Liver (tissue), 9 donors: ENCODE measurements around the gene LRRN1. TPM values are rescaled to one million over a fixed set of nuclear protein-coding genes. Genes with fewer than 3 reads are reported as not detected.

Source experiments
- DNase-seq: peaks from one replicate; pipeline ENCODE4 v3.0.0-alpha.2; 2017; ENCODE audit warnings: low spot score
- H3K27ac ChIP-seq, 2 donors: one replicate each; pipeline ENCODE4 v1.7.0; 2013; ENCODE audit warnings: inconsistent platforms in 2 of 2, low read length in 2 of 2, control low read depth in 1 of 2, low read depth in 1 of 2, mild to moderate bottlenecking in 1 of 2
- H3K27me3 ChIP-seq, 4 donors: one replicate each; pipeline versions ENCODE4 v1.6.1 to v1.7.0; 2013; ENCODE audit warnings: low read length in 3 of 4, inconsistent platforms in 1 of 4, mild to moderate bottlenecking in 1 of 4, moderate library complexity in 1 of 4; ENCODE audit not compliant: control insufficient read depth in 4 of 4, insufficient read depth in 4 of 4
- H3K36me3 ChIP-seq, 4 donors: one replicate each; pipeline versions ENCODE4 v1.6.1 to v1.7.0; 2013; ENCODE audit warnings: low read length in 3 of 4, mild to moderate bottlenecking in 3 of 4, low read depth in 1 of 4, moderate library complexity in 1 of 4; ENCODE audit not compliant: control insufficient read depth in 4 of 4, insufficient read depth in 3 of 4
- H3K4me1 ChIP-seq, 4 donors: one replicate each; pipeline versions ENCODE4 v1.6.1 to v1.7.0; 2013; ENCODE audit warnings: low read length in 3 of 4, mild to moderate bottlenecking in 3 of 4, moderate library complexity in 1 of 4; ENCODE audit not compliant: control insufficient read depth in 4 of 4, insufficient read depth in 4 of 4
- H3K4me3 ChIP-seq, 3 donors: one replicate each; pipeline versions ENCODE4 v1.6.1 to v1.7.0; 2013; ENCODE audit warnings: low read length in 3 of 3, control low read depth in 1 of 3, low read depth in 1 of 3, mild to moderate bottlenecking in 1 of 3
- H3K9ac ChIP-seq, 2 donors: one replicate each; pipeline ENCODE4 v1.7.0; 2013; ENCODE audit warnings: low read length in 2 of 2, mild to moderate bottlenecking in 2 of 2, moderate library complexity in 2 of 2, control low read depth in 1 of 2, low read depth in 1 of 2
- H3K9me3 ChIP-seq, 4 donors: one replicate each; pipeline versions ENCODE4 v1.6.1 to v1.7.0; 2013; ENCODE audit warnings: low read length in 3 of 4; ENCODE audit not compliant: control insufficient read depth in 4 of 4
- ATF3 ChIP-seq: IDR thresholded peaks from 2 replicates; pipeline ENCODE4 v1.6.1; 2016; ENCODE audit warnings: antibody characterized with exemption
- CTCF ChIP-seq: fragments of 150-350 bp; IDR thresholded peaks from 2 replicates; pipeline ENCODE4 v1.5.1; 2017; ENCODE audit warnings: improper control_type of control experiment, low read depth, low read length; ENCODE audit not compliant: missing input control
- EGR1 ChIP-seq, 2 donors: IDR thresholded peaks; 2 replicates each; pipeline ENCODE4 v1.6.1; 2016 to 2018; ENCODE audit warnings: antibody characterized with exemption in 2 of 2, low read depth in 2 of 2
- FOXA1 ChIP-seq: IDR thresholded peaks from 2 replicates; pipeline ENCODE4 v1.6.1; 2016; ENCODE audit warnings: antibody characterized with exemption
- FOXA2 ChIP-seq: IDR thresholded peaks from 2 replicates; pipeline ENCODE4 v1.6.1; 2016; ENCODE audit warnings: antibody characterized with exemption
- GABPA ChIP-seq, 2 donors: IDR thresholded peaks in 1 of 2; conservative IDR thresholded peaks in 1 of 2; 2 replicates each; pipeline ENCODE4 v1.6.1; 2016; ENCODE audit warnings: antibody characterized with exemption in 2 of 2, mild to moderate bottlenecking in 1 of 2, moderate library complexity in 1 of 2
- HNF4A ChIP-seq, 2 donors: conservative IDR thresholded peaks; 2 replicates each; pipeline ENCODE4 v1.6.1; 2016; ENCODE audit warnings: antibody characterized with exemption in 2 of 2, mild to moderate bottlenecking in 2 of 2
- HNF4G ChIP-seq: IDR thresholded peaks from 2 replicates; pipeline ENCODE4 v1.6.1; 2016; ENCODE audit warnings: antibody characterized with exemption
- JUND ChIP-seq, 2 donors: IDR thresholded peaks; 2 replicates each; pipeline ENCODE4 v1.6.1; 2016; ENCODE audit warnings: antibody characterized with exemption in 2 of 2
- MAX ChIP-seq: IDR thresholded peaks from 2 replicates; pipeline ENCODE4 v1.6.1; 2016; ENCODE audit warnings: antibody characterized with exemption
- NR2F2 ChIP-seq: IDR thresholded peaks from 2 replicates; pipeline ENCODE4 v1.6.1; 2016; ENCODE audit warnings: antibody characterized with exemption
- RAD21 ChIP-seq, 2 donors: IDR thresholded peaks; 2 replicates each; pipeline ENCODE4 v1.6.1; 2016; ENCODE audit warnings: antibody characterized with exemption in 2 of 2, mild to moderate bottlenecking in 2 of 2
- REST ChIP-seq: IDR thresholded peaks from 2 replicates; pipeline ENCODE4 v1.6.1; 2016; ENCODE audit warnings: antibody characterized with exemption, mild to moderate bottlenecking
- RXRA ChIP-seq, 2 donors: IDR thresholded peaks; 2 replicates each; pipeline ENCODE4 v1.6.1; 2017 to 2018; ENCODE audit warnings: antibody characterized with exemption in 2 of 2, mild to moderate bottlenecking in 1 of 2
- SP1 ChIP-seq: IDR thresholded peaks from 2 replicates; pipeline ENCODE4 v1.6.1; 2018; ENCODE audit warnings: antibody characterized with exemption, mild to moderate bottlenecking
- TAF1 ChIP-seq: conservative IDR thresholded peaks from 2 replicates; pipeline ENCODE4 v1.6.1; 2016; ENCODE audit warnings: antibody characterized with exemption, mild to moderate bottlenecking
- YY1 ChIP-seq: IDR thresholded peaks from 2 replicates; pipeline ENCODE4 v1.6.1; 2016; ENCODE audit warnings: antibody characterized with exemption, mild to moderate bottlenecking
- ZBTB33 ChIP-seq: IDR thresholded peaks from 2 replicates; pipeline ENCODE4 v1.6.1; 2016; ENCODE audit warnings: antibody characterized with exemption
- WGBS: extraction: QIAGEN DNeasy Blood & Tissue Kit; methylation state at CpG from one replicate; pipeline ENCODE4 v1.1.7; 2013; 5-methylcytosine and 5-hydroxymethylcytosine counted together
- polyA plus RNA-seq, 2 donors: library from polyadenylated mRNA; stranded (reverse) in 1 of 2; unstranded in 1 of 2; fragments of 200-250 nt in 1 of 2; fragments of >200 nt in 1 of 2; fragmentation: Nextera tagmentation in 1 of 2; extraction: Ambion mirVana in 1 of 2; gene quantifications; one replicate each; pipeline versions ENCODE4 v1.2.1 to v1.2.3, GENCODE V29; 2013 to 2015
- total RNA-seq, 2 donors: library from RNA; depleted of rRNA; stranded (reverse); fragments of >200 nt; gene quantifications; one replicate each; pipeline ENCODE4 v1.2.3, GENCODE V29; 2014
- donor health status: healthy.
- donor health status: healthy.
- donor health status: healthy.
- donor health status: healthy.
- donor health status: healthy.

The LRRN1 gene
- total and polyA plus RNA-seq, 4 donors, result 0.14 to 0.59 (median 0.27) TPM

- H3K36me3 ChIP-seq, result no peaks in the 10 kb centered on the region
- no peak overlapping the region for H3K4me3 ChIP-seq
- no peak overlapping the region for H3K9ac ChIP-seq
- no peaks in the 10 kb centered on the region for H3K4me1 ChIP-seq
- 93% methylated on average over 4 of the region's 4 CpGs for WGBS
- H3K9me3 ChIP-seq, result no peaks in the 10 kb centered on the region
- H3K27ac ChIP-seq, result no peak overlapping the region
- no peaks in the 10 kb centered on the region for H3K27me3 ChIP-seq
- DNase-seq, result no peak
- no peak for TF ChIP-seq JUND (IDR thresholded peaks at IDR 0.05)
- TF ChIP-seq ATF3, result no peak
- no peak for TF ChIP-seq FOXA1
- no peak for TF ChIP-seq FOXA2
- TF ChIP-seq RAD21 (IDR thresholded peaks at IDR 0.05), result no peak
- no peak for TF ChIP-seq TAF1
- TF ChIP-seq REST, result no peak
- no peak for TF ChIP-seq CTCF
- TF ChIP-seq SP1, result no peak
- no peak for TF ChIP-seq NR2F2
- TF ChIP-seq ZBTB33, result no peak
Measured at GRCh38 chr3:3821777-3822176, 22.5 kb downstream of the LRRN1 start.

GRCh38 chr3:3825035-3825434 is 25.8 kb downstream of the LRRN1 start:
- TF ChIP-seq YY1 (no peak), HNF4A (conservative IDR thresholded peaks at IDR 0.05) (no peak), CTCF (no peak), JUND (IDR thresholded peaks at IDR 0.05) (no peak), GABPA (IDR thresholded peaks at IDR 0.05 in 1 of 2, conservative IDR thresholded peaks at IDR 0.05 in 1 of 2) (no peak), NR2F2 (no peak), MAX (no peak), RAD21 (IDR thresholded peaks at IDR 0.05) (no peak), TAF1 (no peak), ZBTB33 (no peak), SP1 (no peak), RXRA (IDR thresholded peaks at IDR 0.05) (no peak), FOXA2 (no peak), FOXA1 (no peak), EGR1 (IDR thresholded peaks at IDR 0.05; ENCODE audit: low read depth in 2 of 2) (no peak), HNF4G (no peak)
- Histone ChIP-seq H3K27me3 (no peaks in the 10 kb centered on the region), H3K9ac (no peak overlapping the region), H3K4me1 (no peaks in the 10 kb centered on the region), H3K4me3 (no peak overlapping the region), H3K9me3 (no peaks in the 10 kb centered on the region), H3K27ac (no peak overlapping the region), H3K36me3 (no peaks in the 10 kb centered on the region)
- no peak for DNase-seq
- 90% methylated on average over 3 of the region's 3 CpGs for WGBS
